GM19328 (cell line): ENCODE data around the gene NOL3.

Source experiments
- ATAC-seq: cut with Tn5 transposase; IDR thresholded peaks from one replicate; pipeline ENCODE4 v1.9.1; 2021; ENCODE audit warnings: mild to moderate bottlenecking, moderate library complexity; ENCODE audit not compliant: unreplicated experiment

The NOL3 gene

DNA sequence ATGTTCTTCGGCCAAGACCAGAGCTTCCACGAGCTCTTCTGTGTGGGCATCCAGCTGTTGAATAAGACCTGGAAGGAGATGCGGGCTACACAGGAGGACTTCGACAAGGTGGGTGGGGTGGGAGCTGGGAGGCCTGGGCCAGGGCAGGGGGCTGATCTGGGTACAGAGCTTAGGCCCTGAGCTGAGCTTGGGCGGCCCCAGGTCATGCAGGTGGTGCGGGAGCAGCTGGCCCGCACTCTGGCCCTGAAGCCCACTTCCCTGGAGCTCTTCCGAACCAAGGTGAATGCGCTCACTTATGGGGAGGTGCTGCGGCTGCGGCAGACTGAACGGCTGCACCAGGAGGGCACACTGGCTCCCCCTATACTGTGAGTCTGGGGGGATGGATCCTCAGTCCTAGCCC is 32.1 kb downstream of the NOL3 start:
- ATAC-seq: no peak

DNA sequence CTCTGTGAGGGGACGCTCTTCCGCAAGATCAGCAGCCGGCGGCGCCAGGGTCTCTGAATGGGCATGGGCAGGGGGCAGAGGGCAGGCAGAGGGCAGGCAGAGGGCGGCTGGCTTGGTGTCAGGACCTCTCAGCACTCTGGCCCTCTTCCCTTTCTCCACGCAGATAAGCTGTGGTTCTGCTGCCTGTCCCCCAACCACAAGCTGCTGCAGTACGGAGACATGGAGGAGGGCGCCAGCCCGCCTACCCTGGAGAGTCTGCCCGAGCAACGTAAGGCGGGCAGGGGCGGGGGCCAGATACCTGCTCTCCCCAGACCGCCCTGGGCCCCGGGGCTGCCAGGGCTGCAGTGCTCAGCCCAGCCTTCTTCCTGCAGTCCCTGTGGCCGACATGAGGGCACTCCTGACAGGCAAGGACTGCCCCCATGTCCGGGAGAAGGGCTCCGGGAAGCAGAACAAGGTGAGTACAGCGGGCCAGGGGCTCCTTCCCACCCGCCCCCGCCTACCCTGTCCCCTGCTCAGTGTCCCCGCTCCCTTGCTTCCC is 32.7 kb downstream of the NOL3 start:
- no peak for ATAC-seq

DNA sequence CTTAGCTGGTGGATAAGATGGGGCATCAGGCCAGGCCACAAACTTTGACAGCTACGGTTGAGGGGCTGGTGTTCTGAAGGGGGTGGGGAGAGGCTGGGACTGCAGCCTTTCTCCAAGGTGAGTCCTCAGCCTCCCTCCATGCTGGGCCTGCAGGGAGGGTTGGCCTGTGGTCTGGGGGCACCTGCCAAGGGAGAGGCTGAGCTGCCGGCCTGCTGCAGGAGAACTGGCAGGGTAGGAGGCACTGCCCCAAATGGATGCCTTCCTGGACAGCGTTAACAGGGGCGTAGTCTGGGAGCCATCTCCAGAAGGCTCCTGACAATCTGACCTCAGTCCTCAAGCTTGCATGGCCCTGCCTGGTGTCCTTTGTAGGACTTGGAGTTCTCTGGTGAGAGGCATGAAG is 33.7 kb downstream of the NOL3 start:
- no peak for ATAC-seq

DNA sequence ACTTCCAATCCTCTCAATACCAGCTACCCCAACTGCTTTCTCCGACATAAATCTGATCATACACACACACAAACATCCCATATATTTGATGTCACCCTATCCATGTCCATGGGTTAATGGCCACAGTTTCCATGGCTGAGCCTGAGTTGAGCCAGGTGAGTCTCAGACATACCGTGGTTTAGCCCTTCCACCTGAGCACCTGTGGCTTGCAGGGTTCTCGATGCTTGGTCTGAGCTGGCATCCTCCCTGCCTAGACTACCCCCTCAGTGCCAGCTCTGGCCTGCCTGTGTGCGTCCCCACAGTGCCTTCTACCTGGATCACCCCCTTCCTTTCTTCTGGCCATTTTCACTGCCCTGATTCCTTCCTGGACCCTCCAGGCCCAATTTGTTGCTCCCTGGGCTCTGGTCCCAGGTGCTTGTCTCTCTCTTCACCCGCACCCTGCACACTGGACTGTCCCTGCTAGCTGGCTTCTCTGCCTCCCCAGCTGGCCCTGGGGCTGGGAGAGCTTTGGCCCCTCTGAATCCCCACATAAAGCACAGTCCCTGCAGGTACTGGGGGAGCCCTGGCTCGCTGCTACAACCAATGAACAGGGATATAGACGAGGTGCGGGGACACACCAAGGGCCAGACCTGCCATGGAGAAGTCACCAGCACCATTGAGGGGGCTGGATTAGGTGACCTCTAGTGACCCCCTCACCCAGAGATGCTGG is 35.9 kb downstream of the NOL3 start:
- ATAC-seq: no peak

DNA sequence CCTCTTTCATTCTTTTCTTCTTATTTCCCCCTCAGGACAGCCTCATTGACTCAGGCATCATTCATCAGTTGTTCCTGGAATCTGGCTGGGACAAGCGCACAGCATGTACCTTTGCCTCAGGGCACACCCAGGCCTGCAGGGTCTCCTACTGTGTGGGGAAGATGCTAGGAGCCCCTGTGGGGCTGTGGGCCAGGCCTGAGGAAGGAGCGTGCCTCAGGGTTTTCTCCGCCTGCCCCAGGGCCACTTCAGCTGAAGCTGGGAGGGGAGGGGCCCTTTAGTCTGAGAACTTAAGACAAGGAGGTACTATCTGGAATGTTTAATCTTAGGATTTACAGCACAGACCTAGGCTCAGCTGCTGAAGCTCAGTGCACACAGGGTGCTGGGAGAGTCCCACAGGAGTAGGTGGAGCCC is 36.5 kb downstream of the NOL3 start:
- no peak for ATAC-seq

DNA sequence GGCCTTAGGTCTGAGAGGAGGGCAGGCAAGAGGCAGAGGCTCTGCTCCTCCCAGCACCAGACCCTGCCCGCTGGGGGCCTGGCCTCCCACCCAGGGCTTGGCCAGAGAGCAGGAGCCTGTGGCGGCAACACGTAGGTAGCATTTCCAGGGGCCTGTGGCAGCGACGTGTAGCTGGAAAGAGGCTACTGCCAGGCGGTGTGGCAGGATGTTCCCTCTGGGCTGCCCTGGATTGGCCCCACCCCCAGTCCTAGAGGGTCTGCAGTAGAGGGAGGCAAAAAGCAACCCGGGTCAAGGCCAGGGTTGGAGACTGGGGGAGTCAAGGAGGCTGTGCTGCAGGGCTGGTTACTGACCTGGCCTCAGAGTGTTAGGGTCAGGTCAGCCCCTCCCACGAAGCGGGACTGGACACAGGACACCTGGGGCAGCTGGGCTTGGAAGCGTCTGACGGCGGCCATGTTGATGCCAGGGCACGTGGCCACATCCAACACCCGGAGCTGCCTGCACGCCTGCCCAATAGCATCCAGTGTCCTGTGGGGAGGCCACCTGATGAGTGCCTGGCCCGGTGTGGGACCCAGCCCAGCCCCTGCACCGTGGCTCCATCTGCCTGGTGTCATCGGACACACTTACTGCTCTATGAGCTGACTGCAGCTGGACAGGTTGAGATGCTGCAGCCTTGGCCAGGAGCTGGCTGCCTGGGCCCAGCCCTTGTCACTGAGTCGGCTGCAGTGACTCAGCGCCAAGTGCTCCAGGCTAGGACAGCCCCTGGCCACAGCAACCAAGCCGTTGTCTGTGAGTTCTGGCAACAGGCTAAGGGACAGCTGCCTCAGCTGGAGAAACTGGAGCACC is 37.1 kb downstream of the NOL3 start:
- ATAC-seq: no peak

DNA sequence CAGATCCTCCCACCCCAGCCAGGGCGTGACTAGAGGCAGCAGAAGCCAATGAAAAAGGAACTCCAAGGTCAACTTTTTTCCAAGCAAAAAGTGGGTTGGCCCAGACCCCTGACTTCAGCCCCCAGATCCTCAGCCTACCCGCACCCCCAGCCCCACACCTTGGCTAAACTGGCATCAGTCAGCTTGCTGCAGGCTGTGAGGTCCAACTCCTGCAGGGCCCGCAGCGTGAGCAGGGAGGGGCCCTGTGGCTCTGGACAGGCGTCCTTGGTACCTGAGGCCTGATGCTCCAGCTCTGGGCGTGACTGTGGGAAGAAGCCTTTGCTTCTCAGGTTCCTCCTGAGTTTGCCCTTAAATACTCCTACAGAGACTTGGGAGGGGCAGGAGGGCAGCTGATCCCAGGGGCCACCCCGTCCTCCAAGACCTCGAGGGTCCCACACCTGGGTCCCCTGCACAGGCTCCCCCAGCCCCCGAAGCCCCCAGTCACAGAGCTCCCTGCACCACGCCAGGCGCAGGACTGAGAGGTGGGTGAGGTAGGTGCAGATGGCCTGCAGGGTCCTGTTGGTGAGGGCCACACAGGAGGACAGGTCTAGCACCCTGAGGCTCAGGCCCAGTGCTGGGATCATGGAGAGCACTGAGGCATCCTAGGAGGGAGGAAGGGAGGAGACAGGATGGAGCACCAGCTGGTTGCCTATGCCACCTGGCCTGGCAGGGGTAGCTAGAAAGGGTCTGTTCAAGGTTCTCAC is 38.0 kb downstream of the NOL3 start:
- ATAC-seq: no peak

DNA sequence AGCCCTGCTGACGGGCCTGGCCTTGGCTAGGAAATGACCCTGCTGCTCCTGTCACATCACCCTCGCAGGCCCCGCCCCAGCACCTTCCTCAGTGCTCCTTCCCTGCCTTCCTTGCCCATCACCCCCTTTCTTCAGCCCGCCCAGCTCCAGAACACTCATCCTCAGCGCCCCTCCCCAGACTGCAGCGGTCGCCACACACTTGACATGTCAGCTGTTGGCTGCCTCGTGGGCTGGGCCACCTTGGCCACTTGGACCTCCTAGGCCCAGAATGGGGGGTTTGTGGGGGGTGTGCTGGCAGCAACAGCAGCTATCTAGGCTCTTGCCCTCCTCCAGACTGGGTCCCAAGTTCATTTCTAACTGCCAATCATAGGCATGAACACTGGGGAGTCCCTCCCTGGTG is 39.2 kb downstream of the NOL3 start:
- no peak for ATAC-seq

DNA sequence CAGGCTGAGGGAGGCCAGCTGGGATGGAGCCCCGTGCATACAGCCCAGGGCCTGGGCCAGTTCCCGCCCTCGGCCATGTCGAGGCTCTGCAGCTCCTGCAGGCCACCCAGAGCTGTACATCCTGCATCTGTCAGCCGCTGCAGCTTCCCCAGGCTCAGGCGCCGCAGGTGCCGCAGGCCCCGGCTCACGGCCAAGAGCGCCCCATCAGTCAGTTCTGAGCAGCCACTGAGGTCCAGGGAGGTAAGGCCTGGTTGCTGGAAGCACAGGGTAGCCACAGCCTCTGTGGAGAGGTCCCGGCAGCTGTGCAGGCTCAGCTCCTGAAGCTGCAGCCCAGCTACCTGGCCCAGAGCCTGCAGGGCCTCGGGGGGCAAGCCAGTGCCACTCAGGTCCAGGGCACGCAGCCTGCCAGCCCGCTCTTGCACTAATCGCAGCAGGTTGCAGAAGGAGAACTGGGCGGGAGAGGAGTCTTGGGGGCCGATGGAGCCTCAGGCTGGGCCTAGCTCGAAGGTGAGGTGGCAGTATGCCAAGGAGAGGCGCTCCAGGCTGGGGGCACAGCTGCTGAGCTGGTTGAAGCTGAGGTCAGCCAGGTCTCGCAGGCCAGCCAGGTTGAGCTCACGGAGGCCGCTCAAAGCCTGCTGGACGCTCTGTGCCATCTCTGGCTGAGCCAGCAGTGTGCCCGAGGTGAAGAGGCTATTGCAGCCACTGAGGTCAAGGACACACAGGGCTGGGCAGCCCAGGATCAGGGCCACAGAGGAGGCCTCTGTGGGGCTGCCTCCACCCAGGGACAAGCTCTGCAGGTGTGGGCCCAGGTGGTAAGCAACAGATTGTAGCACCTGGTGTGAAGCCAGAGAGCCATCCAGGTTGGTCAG is 40.0 kb downstream of the NOL3 start:
- no peak for ATAC-seq

DNA sequence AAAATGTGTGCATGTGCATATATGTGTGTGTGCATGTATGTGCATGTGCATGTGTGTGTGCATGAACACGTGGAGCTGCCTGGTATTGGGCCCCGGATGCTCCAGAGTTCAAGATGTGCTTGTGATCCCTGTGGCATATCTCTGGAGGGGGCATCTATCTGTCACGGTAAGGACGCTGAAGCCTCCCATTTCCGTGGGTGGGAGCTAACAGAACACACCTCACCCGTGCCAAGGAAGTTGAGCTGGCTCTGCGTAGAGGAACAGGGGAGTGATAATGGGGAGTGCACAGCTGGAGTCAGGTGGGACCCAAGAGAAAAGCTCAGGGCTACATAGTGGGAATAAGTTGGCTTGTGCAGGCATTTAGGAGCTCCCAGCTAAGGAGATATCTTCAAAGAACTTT is 41.3 kb downstream of the NOL3 start:
- no peak for ATAC-seq

DNA sequence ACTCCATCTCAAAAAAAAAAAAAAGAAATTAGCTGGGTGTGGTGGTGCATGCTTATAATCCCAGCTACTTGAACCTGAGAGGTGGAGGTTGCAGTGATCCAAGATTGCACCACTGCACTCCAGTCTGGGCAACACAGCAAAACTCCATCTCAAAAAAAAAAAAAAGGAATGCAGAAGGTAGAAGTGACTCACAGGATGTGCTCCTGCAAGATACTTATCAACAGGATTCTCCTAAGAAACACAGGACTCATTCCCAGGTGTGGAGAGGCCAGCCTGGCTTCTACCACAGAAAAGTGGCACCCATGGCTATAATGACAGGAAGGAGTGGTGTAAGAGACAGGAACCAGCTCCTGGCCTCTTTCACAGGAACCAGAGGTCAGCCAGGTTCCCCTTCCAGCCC is 42.4 kb downstream of the NOL3 start:
- ATAC-seq: no peak

DNA sequence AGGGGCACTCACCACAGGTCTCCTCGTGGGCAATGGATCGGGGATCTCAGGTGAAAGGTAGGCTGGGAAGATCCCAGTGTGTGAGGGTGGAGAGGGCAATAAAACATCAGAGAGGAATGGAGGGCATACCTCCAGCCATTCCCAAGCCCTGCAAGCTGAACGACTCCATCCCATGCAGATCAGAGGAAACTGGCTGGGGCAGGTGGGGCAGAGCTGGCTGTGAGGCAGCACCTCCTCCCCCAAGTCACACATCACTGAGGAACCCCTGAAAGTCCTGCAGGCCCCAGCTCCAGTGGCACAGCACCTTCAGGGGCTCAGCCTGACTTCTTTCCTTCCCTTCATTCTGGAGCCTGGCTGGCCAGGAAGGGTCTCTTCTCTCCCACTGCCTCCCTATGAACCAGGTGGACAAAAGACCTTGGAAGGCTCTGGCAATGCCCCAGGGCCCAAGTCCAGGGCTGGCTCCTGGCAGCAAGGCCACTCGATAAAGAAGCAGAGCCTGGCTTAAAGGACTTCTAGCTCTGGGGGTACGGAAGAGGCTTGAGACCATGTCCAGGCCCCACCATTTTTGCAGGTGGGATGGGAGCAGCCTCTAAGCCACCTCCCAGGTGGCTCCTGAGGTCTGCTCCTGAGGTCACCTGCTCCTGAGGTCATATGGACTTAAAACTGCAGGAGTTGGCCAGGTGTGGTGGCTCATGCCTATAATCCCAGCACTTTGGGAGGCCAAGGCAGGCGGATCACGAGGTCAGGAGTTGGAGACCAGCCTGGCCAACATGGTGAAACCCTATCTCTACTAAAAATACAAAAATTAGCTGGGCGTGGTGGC is 43.1 kb downstream of the NOL3 start:
- ATAC-seq: no peak

DNA sequence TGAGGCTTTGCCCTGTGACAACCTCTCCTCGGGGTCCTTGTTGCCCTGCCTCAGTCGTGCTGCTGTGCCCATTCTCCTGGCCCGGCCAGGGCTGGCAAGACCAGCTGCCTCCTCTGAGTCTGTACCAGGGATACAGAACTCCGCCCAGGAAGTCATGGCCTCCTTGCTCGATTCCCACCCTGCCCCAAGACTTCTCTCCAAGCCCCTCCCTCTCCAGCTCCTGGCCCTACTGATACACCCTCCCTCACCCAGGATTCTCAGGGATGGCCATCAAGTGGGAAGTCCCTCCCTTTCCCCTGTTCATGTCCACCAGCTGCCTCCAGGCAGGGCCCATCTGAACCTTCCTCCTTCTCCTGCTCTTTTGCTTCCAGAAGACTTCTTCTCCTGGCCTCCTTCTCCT is 45.4 kb downstream of the NOL3 start:
- ATAC-seq: no peak

DNA sequence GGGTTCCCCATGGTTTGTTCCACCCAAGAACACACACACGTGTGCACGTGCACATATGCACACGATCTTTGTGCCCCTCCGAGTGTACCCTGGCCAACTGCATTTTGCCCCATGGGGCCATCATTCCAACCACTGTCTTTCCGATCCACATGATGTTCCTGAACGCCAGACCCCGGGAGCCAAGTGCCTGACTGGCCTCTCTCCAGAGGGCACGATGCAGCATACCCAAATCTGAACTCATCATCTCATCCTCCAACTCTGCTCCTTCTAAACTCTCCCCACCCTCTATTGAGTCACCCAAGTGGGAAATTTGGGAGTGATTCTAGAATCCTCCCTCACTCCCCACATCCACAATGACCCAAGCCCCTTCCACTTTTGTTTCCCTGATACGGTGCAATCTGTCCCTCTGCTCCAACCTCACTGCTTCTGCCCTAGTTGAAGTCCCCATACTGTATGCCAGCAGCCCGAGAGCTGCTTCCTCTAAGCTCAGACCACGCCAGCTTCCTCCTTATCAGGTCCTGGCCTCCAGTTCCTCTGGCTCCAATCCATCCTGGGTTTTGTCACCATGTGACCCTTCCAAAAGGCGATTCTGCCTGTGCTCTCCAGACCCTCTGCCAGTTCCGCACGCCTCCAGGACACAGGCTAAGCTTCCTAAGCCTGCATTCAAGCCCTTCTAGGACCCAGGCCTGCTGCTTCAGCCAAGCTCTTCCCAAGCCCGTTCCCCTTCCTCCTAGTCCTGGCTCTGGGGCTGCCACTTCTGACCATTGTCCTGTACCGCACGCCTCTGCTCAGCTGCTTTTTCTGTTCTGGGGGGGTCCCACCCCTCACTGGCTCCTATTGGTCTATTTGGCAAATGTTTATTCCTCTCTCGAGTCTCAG is 46.5 kb downstream of the NOL3 start:
- ATAC-seq: no peak

DNA sequence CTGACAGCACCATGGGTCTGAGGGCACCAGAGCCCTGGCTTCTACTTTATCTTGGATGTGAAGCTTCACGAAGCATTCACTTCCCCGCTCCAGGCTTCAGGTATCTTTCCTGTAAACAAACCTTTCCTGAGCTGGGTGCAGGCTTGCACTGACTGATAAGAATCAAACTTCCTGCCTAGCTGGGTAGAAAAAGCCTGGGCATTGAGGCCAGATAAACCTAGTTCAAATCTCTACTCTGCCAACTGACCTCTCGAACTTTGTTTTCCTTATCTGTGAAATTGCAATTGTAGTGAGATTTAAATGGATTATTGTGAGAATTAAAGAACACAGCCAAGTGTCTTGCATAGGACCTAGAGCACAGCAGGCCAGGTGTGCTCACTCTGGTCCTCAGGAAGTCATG is 53.7 kb downstream of the NOL3 start:
- no peak for ATAC-seq
